Stimulated activated CD4-positive, alpha-beta T cell treated with anti-CD3 and anti-CD28 coated beads, Interleukin-4, amount 100 ng/mL, for 1 hour (primary cell): Measurements from ENCODE around the gene NEAT1.

ENCODE experiments used
- DNase-seq: peaks from one replicate; pipeline ENCODE4 v3.0.0-alpha.2; 2020

The NEAT1 gene

GRCh38 chr11:65488273-65489034 is 65.9 kb downstream of the NEAT1 start:
- no peak for DNase-seq

- no peak for DNase-seq
Observed at GRCh38 chr11:65489035-65489705, 66.6 kb downstream of the NEAT1 start.

- no peak for DNase-seq
Observed at GRCh38 chr11:65489706-65490320, 67.2 kb downstream of the NEAT1 start.

- no peak for DNase-seq
Observed at GRCh38 chr11:65491163-65491465, 68.5 kb downstream of the NEAT1 start.

GRCh38 chr11:65491614-65492386 is 69.2 kb downstream of the NEAT1 start:
- DNase-seq = no peak

- DNase-seq = no peak
Observed at GRCh38 chr11:65492387-65492636, 69.7 kb downstream of the NEAT1 start.

GRCh38 chr11:65492637-65493366 is 70.2 kb downstream of the NEAT1 start:
- no peak for DNase-seq

- no peak for DNase-seq
Observed at GRCh38 chr11:65493367-65494176, 71.0 kb downstream of the NEAT1 start.
